ENCODE data around the gene SRGAP1.
"Not testable (repeated sequence)": the region's sequence is repeated elsewhere in the genome, so short reads cannot be mapped to it uniquely, and the experiment has no call there.

SRGAP1 gene

GRCh38 chr12:64130476-64130875, 286.0 kb downstream of the SRGAP1 start:
- not testable (repeated sequence) for H3K9me3 Mint-ChIP-seq; H3K27ac Mint-ChIP-seq; DNase-seq; ATAC-seq (replicated peaks); H3K4me1 Mint-ChIP-seq; H3K36me3 Mint-ChIP-seq; H3K4me3 Mint-ChIP-seq; H3K27me3 Mint-ChIP-seq

- not testable (repeated sequence) for H3K9me3 Mint-ChIP-seq; DNase-seq; H3K27me3 Mint-ChIP-seq; ATAC-seq (replicated peaks); H3K4me3 Mint-ChIP-seq; H3K27ac Mint-ChIP-seq; H3K4me1 Mint-ChIP-seq; H3K36me3 Mint-ChIP-seq
Observed at GRCh38 chr12:64131456-64131855, 287.0 kb downstream of the SRGAP1 start.

DNA sequence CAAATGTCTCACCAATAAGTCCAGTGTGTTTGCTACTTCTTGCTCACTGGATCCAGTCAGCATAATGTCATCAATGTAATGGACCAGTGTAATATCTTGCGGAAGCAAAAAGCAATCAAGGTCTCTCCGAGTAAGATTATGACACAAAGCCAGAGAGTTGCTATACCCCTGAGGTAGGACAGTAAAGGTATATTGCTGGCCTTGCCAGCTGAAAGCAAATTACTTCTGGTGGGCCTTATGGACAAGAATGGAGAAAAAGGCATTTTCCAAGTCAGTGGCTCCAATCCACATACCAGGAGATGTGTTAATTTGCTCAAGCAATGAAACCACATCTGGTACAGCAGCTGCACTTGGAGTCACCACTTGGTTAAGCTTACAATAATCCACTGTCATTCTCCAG, 288.2 kb downstream of the SRGAP1 start:
- H3K27me3 Mint-ChIP-seq; H3K4me3 Mint-ChIP-seq; ATAC-seq (replicated peaks); H3K36me3 Mint-ChIP-seq; DNase-seq; H3K9me3 Mint-ChIP-seq; H3K27ac Mint-ChIP-seq; H3K4me1 Mint-ChIP-seq: not testable (repeated sequence)

DNA sequence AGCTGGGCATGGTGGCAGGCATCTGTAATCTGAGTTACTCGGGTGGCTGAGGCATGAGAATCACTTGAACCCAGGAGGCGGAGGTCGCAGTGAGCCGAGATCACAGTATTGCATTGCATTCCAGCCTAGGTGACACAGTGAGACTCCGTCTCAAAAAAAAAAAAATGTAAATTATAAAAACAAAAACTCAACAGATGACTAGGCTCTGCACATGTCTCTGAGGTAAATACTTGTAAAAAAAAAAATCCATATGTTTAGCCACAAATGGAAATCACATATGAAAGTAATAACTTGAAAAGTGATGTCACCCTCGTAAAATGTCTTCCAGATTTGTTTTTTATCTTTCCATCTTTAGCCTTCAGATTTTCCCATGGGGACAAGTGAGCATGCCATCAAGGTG, 292.6 kb downstream of the SRGAP1 start:
- Mint-ChIP-seq H3K27ac (no peak overlapping the region), H3K9me3 (peaks cover 5 to 7% of the 10 kb centered on the region in 2 donors), H3K4me3 (no peak overlapping the region), H3K27me3 (peaks cover 0 to 5% of the 10 kb centered on the region in 2 donors), H3K4me1 (no peaks in the 10 kb centered on the region), H3K36me3 (no peaks in the 10 kb centered on the region)
- no peak for ATAC-seq (replicated peaks)
- no peak for DNase-seq

DNA sequence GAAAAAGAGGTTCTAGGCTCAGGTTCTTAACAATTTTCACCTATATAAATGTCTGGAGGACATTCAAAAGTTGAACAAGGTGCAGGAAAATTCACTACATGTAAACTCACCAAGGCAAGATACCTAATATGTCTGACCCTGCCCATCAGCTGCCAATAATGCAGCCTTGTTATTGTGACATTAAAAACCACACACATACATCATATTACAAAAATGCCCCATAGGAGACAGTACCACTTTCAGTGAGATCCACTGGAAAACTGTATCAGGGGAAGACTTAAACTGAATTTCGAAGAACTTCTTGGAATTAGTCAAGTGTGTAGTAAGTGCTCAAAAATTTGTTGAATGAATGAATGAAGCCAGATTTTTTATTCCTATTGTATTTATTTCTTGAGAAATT, 294.5 kb downstream of the SRGAP1 start:
- ATAC-seq (replicated peaks) (no peak), DNase-seq (no peak)
- Mint-ChIP-seq H3K9me3 (peaks cover under 1 to 3% of the 10 kb centered on the region in 2 donors), H3K4me3 (no peak overlapping the region), H3K27me3 (peaks cover 0 to 5% of the 10 kb centered on the region in 2 donors), H3K4me1 (no peaks in the 10 kb centered on the region), H3K36me3 (no peaks in the 10 kb centered on the region), H3K27ac (no peak overlapping the region)

DNA sequence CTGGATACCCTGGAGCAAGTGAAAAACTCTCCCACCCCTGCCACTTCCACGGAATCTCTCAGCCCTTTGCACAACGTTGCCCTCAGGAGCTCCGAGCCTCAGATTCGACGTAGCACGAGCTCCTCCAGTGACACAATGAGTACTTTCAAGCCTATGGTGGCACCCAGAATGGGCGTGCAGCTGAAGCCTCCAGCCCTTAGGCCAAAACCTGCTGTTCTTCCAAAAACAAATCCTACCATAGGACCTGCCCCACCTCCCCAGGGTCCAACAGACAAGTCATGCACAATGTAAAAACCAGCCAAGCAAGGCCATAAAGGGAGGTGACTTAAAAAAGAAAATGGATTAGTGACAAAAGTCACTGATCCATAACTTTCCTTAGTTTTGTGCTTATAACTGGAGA, 297.9 kb downstream of the SRGAP1 start:
- Mint-ChIP-seq H3K4me3 (no peak overlapping the region), H3K36me3 (no peaks in the 10 kb centered on the region), H3K9me3 (no peaks in the 10 kb centered on the region), H3K4me1 (peaks cover under 1 to 4% of the 10 kb centered on the region in 2 donors), H3K27ac (no peak overlapping the region), H3K27me3 (peaks cover 0 to 5% of the 10 kb centered on the region in 2 donors)
- DNase-seq = no peak
- ATAC-seq (replicated peaks) = no peak

DNA sequence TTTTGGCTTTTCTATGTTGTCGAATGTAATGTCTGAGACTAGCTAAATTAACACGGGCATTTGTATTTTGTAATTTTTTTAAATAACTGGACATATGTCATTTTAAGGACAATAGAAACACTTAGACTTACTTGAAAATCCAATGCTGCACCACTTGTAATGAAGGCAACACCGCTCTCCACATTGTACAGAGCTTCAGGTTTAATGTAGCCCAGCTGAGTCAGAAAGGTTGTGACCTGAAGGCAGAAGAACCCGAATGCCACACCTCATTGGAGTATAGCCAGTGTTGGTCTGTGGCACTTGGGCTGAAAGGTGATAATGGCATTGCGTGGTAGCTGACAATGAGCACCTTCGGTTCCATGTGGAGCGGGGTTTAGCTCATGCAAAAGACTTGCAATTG, 298.3 kb downstream of the SRGAP1 start:
- peaks cover 0 to 4% of the 10 kb centered on the region in 2 donors for H3K27me3 Mint-ChIP-seq
- DNase-seq (no peak), ATAC-seq (replicated peaks) (no peak)
- H3K9me3 Mint-ChIP-seq = no peaks in the 10 kb centered on the region
- H3K4me1 Mint-ChIP-seq = peaks cover 2 to 7% of the 10 kb centered on the region in 2 donors
- H3K27ac Mint-ChIP-seq = no peak overlapping the region
- H3K36me3 Mint-ChIP-seq = no peaks in the 10 kb centered on the region
- H3K4me3 Mint-ChIP-seq = no peak overlapping the region

GRCh38 chr12:64145226-64145625, 300.7 kb downstream of the SRGAP1 start:
- H3K9me3 Mint-ChIP-seq = no peaks in the 10 kb centered on the region
- peaks cover 2 to 7% of the 10 kb centered on the region in 2 donors for H3K4me1 Mint-ChIP-seq
- no peak overlapping the region for H3K27ac Mint-ChIP-seq
- H3K27me3 Mint-ChIP-seq = no peaks in the 10 kb centered on the region
- no peak for ATAC-seq (replicated peaks)
- no peaks in the 10 kb centered on the region for H3K36me3 Mint-ChIP-seq
- DNase-seq = no peak
- H3K4me3 Mint-ChIP-seq = no peak overlapping the region

DNA sequence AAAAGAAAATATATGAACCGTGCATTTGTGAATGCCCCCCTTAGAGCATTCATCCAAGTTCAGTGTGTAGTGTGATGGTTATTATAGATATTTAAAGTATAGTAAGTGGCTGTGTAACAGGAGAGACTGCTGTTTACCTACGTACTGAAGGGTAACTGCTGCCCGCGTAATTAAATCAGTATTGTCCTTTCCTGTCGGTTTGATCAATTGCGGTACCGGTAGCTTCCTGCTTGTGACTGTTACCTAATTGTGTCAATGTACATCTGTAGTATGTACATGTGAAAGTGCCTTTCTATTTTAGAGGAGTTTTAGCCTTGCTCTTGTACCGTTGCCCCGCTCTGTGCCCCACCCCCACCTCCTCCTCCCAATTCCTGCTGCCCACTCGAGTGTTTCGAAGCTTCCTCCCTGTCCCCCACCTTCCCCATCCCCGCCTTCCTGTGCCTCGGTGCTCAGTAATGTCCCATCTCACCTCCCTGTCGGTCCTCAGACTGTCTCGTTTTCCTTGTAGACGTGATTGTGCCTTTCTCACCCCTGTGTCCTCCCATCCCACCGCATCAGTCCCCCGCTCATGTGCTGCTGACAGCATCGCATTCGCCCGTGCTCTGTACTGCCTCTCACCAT, 302.6 kb downstream of the SRGAP1 start:
- ATAC-seq (replicated peaks) (peak; percentile 27 to 54), DNase-seq (no peak)
- no peaks in the 10 kb centered on the region for H3K9me3 Mint-ChIP-seq
- H3K4me1 Mint-ChIP-seq = peaks cover 2 to 7% of the 10 kb centered on the region in 2 donors
- H3K4me3 Mint-ChIP-seq = peak overlapping the region; percentile 64 to 73
- H3K27ac Mint-ChIP-seq = peak overlapping the region; percentile 27
- no peaks in the 10 kb centered on the region for H3K36me3 Mint-ChIP-seq
- H3K27me3 Mint-ChIP-seq = no peaks in the 10 kb centered on the region

- H3K36me3 Mint-ChIP-seq = no peaks in the 10 kb centered on the region
- no peaks in the 10 kb centered on the region for H3K27me3 Mint-ChIP-seq
- no peak overlapping the region for H3K27ac Mint-ChIP-seq
- ATAC-seq (replicated peaks) (peak in 1 of 2 donors; percentile 27), DNase-seq (no peak)
- H3K4me1 Mint-ChIP-seq = peaks cover 2 to 7% of the 10 kb centered on the region in 2 donors
- H3K4me3 Mint-ChIP-seq = peak overlapping the region in 1 of 2 donors; percentile 73
- no peaks in the 10 kb centered on the region for H3K9me3 Mint-ChIP-seq
Observed at GRCh38 chr12:64147875-64148274, 303.4 kb downstream of the SRGAP1 start.

- Mint-ChIP-seq H3K4me1 (peaks cover 0 to 2% of the 10 kb centered on the region in 2 donors), H3K36me3 (peaks cover 6 to 9% of the 10 kb centered on the region in 2 donors), H3K27me3 (no peaks in the 10 kb centered on the region), H3K9me3 (peaks cover 3% of the 10 kb centered on the region in 2 donors), H3K4me3 (no peak overlapping the region), H3K27ac (no peak overlapping the region)
- ATAC-seq (replicated peaks) = no peak
- DNase-seq = no peak
Observed at GRCh38 chr12:64154677-64155076, 310.2 kb downstream of the SRGAP1 start.

DNA sequence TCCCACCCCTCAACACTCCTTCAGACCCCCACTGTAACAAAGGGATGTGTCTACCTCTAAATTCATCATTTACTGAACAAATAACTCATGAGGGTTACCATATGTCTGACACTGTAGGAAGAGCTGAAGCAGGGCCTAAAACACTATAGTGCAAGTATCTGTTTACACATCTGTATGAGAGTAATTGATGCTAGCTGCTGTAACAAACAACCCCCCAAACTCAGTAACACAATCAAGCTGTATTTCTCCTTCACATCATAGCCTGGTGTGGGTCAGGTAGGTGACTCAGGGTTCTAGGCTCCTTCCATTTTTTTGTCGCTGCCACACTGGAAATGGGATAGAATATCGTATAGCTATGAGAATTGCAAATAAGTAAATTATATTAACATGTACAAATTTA, 312.6 kb downstream of the SRGAP1 start:
- H3K27me3 Mint-ChIP-seq = no peaks in the 10 kb centered on the region
- peaks cover 3% of the 10 kb centered on the region in 2 donors for H3K9me3 Mint-ChIP-seq
- H3K4me3 Mint-ChIP-seq = no peak overlapping the region
- no peak for ATAC-seq (replicated peaks)
- peaks cover 10 to 13% of the 10 kb centered on the region in 2 donors for H3K36me3 Mint-ChIP-seq
- H3K4me1 Mint-ChIP-seq = peaks cover 0 to 2% of the 10 kb centered on the region in 2 donors
- DNase-seq = no peak
- H3K27ac Mint-ChIP-seq = no peak overlapping the region

DNA sequence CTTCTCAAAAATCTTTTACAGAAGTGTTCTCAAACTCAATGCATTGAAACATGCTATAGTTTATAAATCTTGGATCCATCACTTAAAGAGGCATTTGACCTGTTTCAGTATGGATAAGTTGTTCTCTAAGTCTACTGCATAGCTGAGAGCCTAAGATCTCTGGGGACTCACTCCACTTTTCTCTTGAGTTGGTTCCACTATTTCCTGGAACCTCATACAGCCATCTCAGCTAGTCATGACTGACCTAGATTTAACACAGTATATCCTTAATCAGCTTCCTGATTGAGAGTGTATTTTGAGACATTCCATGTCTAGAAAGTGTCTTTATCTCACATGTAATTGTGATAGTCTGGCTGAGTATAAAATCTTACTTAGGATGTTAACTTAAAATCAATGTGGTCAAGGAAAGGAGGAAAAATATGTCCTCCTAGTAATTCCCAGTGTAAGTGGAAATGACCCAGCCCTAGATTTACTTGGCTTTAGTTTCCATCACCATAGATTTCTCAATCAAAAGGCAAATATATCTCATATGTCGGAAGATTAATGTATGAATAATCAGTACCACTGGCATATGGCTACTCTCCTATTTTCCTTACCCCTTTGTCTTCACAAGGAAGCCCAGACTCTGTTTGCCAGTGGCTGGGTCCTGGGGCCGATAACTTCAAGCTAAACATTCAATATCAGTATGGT, 315.7 kb downstream of the SRGAP1 start:
- ATAC-seq (replicated peaks) (no peak), DNase-seq (no peak)
- Mint-ChIP-seq H3K9me3 (peaks cover 4 to 5% of the 10 kb centered on the region in 2 donors), H3K36me3 (peaks cover 13 to 27% of the 10 kb centered on the region in 2 donors), H3K27ac (no peak overlapping the region), H3K27me3 (no peaks in the 10 kb centered on the region), H3K4me1 (no peaks in the 10 kb centered on the region), H3K4me3 (no peak overlapping the region)

- H3K4me1 Mint-ChIP-seq = no peaks in the 10 kb centered on the region
- H3K4me3 Mint-ChIP-seq = no peak overlapping the region
- no peak overlapping the region for H3K27ac Mint-ChIP-seq
- H3K27me3 Mint-ChIP-seq = no peaks in the 10 kb centered on the region
- DNase-seq (no peak), ATAC-seq (replicated peaks) (no peak)
- peaks cover 13 to 32% of the 10 kb centered on the region in 2 donors for H3K36me3 Mint-ChIP-seq
- H3K9me3 Mint-ChIP-seq = peaks cover 7% of the 10 kb centered on the region in 2 donors
Observed at GRCh38 chr12:64160711-64161060, 316.2 kb downstream of the SRGAP1 start.

DNA sequence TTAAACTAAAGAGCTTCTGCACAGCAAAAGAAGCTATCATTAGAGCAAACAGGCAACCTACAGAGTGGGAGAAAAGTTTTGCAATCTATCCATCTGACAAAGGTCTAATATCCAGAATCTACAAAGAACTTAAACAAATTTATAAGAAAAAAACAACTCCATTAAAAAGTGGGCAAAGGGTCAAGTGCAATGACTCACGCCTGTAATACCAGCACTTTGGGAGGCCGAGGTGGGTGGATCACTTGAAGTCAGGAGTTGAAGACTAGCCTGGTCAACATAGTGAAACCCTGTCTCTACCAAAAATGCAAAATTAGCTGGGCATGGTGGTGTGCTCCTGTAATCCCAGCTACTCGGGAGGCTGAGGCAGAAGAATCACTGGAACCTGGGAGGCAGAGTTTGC, 322.1 kb downstream of the SRGAP1 start:
- Mint-ChIP-seq H3K36me3 (peaks cover 11 to 28% of the 10 kb centered on the region in 2 donors), H3K9me3 (peaks cover 6 to 13% of the 10 kb centered on the region in 2 donors)
- H3K27me3 Mint-ChIP-seq; H3K4me1 Mint-ChIP-seq; DNase-seq; ATAC-seq (replicated peaks); H3K4me3 Mint-ChIP-seq; H3K27ac Mint-ChIP-seq: not testable (repeated sequence)
